Thyroid gland (tissue), 4 donors: ENCODE measurements around the gene MMEL1. TPM values are rescaled to one million over a fixed set of nuclear protein-coding genes. Genes with fewer than 3 reads are reported as not detected.

Experiments used
- DNase-seq, 2 donors: peaks; one replicate each; pipeline ENCODE4 v3.0.0-alpha.2; 2019
- H3K27ac ChIP-seq, 3 donors: fragments of 200-600 bp; sonication (generic); 1 replicate in 2 of 3; 2 replicates in 1 of 3; pipeline ENCODE4 v1.5.1; 2016 to 2019; ENCODE audit warnings: mild to moderate bottlenecking in 1 of 3, moderate library complexity in 1 of 3
- H3K27me3 ChIP-seq: fragments of 200-600 bp; sonication (generic); one replicate; pipeline ENCODE4 v1.5.1; 2019
- H3K36me3 ChIP-seq, 2 donors: fragments of 200-600 bp; sonication (generic); one replicate each; pipeline ENCODE4 v1.5.1; 2016 to 2019
- H3K4me1 ChIP-seq, 2 donors: fragments of 200-600 bp; sonication (generic); one replicate each; pipeline ENCODE4 v1.5.1; 2017 to 2019
- H3K4me3 ChIP-seq, 3 donors: fragments of 200-600 bp; sonication (generic); replicated peaks in 1 of 3; 1 replicate in 2 of 3; 2 replicates in 1 of 3; pipeline ENCODE4 v1.5.1; 2016; ENCODE audit warnings: mild to moderate bottlenecking in 1 of 3
- H3K9me3 ChIP-seq: fragments of 200-600 bp; sonication (generic); one replicate; pipeline ENCODE4 v1.5.1; 2017
- CTCF ChIP-seq, 6 experiments: fragments of 200-600 bp in 3 of 6; fragments of 450-650 bp in 3 of 6; sonication (generic) in 3 of 6; IDR thresholded peaks; one replicate each; pipeline ENCODE4 v1.5.1; 2016 to 2019; ENCODE audit warnings: antibody characterized with exemption in 6 of 6, mild to moderate bottlenecking in 2 of 6, inconsistent platforms in 1 of 6, moderate library complexity in 1 of 6
- POLR2A ChIP-seq, 2 donors: fragments of 450-650 bp; IDR thresholded peaks; one replicate each; pipeline ENCODE4 v1.6.1; 2017; ENCODE audit warnings: antibody characterized with exemption in 2 of 2, mild to moderate bottlenecking in 2 of 2, moderate library complexity in 1 of 2
- WGBS, 2 donors: methylation state at CpG; one replicate each; pipeline ENCODE4 v1.1.5; 2017; 5-methylcytosine and 5-hydroxymethylcytosine counted together
- intact Hi-C: fragments of 100-400 bp; cut with DNase I; formaldehyde crosslinking; loops from one replicate; pipeline ENCODE4 v1.15.1; 2023
- total RNA-seq, 4 donors: library from RNA; depleted of rRNA; stranded (reverse); fragments of >200 nt; gene quantifications; one replicate each; pipeline ENCODE4 v1.2.3, GENCODE V29; 2016

The MMEL1 gene
- total RNA-seq, 4 donors from 2014 or later = 0.98 to 2.5 (median 2.0) TPM; not detected in 1

DNA sequence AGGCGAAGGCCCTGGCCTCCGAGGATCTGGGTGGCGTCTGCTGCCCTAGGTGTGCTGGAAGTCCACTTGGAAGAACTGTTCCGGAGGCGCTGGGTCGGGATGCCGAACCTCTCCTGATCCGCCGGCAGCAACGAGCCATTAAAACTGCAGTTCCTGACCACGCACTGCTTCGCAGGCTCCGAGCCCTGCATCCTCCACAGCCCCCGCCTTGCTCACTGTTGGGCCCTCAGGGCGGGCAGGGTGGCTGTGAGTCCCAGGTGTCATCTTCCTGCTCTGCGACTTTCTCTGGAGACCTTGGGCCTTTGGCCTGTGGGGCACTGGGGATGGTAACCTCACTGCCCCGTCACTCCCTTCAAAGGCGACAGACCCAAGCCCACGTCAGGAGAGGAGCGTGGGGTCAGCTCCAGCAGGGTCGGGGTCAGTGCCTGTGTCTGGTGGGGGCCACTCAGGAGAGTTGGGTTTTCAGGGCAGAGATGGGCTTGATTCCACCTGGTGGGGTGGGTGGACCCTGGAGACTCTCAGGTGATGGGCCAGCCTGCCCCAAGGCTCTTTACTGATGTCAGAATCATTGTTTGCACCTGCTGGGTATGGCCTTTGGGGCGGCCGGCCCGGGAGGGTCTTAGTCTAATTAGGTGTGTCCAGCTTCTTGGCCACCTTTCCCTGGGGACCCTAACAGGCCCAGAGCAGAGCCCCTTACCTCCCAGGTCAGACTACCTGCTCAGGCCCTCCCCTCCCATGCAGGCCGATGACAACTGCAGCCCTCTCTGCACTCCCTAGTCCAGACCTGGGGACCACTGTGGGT lies 43.2 kb downstream of the MMEL1 start:
- Histone ChIP-seq H3K27ac (no peak overlapping the region), H3K27me3 (no peaks in the 10 kb centered on the region), H3K9me3 (no peaks in the 10 kb centered on the region), H3K4me3 (no peak overlapping the region), H3K4me1 (peaks cover 21 to 36% of the 10 kb centered on the region in 2 donors), H3K36me3 (no peaks in the 10 kb centered on the region)
- no peak for DNase-seq
- WGBS, 2 donors = 96% methylated on average over 14 to 20 of the region's 25 CpGs
- intact Hi-C loops = loop anchor here (5.0 kb wide), 2 partner anchors 42 to 48 kb away; no protein-coding TSS in a partner anchor
- TF ChIP-seq POLR2A (IDR thresholded peaks at IDR 0.05) (no peak), CTCF (IDR thresholded peaks at IDR 0.05) (no peak)

- Histone ChIP-seq H3K4me1 (peaks cover 25 to 37% of the 10 kb centered on the region in 2 donors), H3K4me3 (no peak overlapping the region), H3K27ac (no peak overlapping the region), H3K9me3 (no peaks in the 10 kb centered on the region), H3K27me3 (no peaks in the 10 kb centered on the region), H3K36me3 (no peaks in the 10 kb centered on the region)
- DNase-seq = no peak
- TF ChIP-seq POLR2A (IDR thresholded peaks at IDR 0.05) (no peak), CTCF (IDR thresholded peaks at IDR 0.05) (no peak)
- WGBS, 2 donors = 90 to 91% methylated on average over 8 to 21 of the region's 23 CpGs
- intact Hi-C loops = loop anchor here (5.0 kb wide), 1 partner anchor 42 kb away; no protein-coding TSS in a partner anchor
Observed at GRCh38 chr1:2588661-2589430, 44.0 kb downstream of the MMEL1 start.

DNA sequence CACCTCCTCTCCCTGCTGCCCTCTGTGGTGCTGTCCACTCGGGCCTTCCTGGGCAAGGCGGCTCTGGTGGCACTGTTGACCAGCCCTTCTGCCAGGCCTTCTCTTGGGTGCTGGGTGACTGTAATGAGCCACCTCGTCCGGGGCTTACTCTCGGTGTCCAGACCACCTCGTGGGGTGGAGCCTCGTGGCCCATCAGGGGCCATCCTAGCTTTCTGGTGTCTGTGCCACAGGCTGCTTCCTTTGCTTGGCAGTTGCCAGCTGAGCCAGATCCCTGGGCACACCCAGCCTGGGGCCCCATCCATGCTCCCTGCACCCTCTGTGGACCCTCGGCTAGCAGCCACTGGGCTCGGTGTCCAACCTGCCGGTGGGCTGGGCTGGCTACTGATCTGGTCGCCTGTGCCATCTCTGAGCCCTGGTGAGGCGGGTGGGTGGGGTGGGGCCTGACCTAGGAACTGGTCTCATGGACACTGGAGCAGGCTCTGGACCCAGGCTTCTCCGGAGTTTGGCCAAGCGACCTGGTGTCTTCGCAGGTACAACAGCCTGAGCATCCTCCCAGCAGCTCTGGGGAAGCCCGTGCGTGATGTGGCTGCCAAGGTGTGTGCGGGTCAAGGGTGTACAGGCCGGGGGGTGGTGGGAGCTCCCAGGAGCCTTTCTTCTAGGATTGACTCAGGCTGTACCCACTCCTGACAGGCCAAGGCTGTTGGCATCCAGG lies 44.8 kb downstream of the MMEL1 start:
- H3K4me3 ChIP-seq = peak overlapping the region in 1 of 3 donors; percentile 84
- intact Hi-C loops = loop anchor here (5.0 kb wide), 1 partner anchor 41 kb away; no protein-coding TSS in a partner anchor
- H3K36me3 ChIP-seq = no peaks in the 10 kb centered on the region
- no peaks in the 10 kb centered on the region for H3K9me3 ChIP-seq
- TF ChIP-seq POLR2A (IDR thresholded peaks at IDR 0.05) = no peak
- no peak overlapping the region for H3K27ac ChIP-seq
- no peak for DNase-seq
- no peaks in the 10 kb centered on the region for H3K27me3 ChIP-seq
- 57 to 87% methylated on average over 2 to 8 of the region's 19 CpGs for WGBS, 2 donors
- H3K4me1 ChIP-seq = peaks cover 25 to 35% of the 10 kb centered on the region in 2 donors

DNA sequence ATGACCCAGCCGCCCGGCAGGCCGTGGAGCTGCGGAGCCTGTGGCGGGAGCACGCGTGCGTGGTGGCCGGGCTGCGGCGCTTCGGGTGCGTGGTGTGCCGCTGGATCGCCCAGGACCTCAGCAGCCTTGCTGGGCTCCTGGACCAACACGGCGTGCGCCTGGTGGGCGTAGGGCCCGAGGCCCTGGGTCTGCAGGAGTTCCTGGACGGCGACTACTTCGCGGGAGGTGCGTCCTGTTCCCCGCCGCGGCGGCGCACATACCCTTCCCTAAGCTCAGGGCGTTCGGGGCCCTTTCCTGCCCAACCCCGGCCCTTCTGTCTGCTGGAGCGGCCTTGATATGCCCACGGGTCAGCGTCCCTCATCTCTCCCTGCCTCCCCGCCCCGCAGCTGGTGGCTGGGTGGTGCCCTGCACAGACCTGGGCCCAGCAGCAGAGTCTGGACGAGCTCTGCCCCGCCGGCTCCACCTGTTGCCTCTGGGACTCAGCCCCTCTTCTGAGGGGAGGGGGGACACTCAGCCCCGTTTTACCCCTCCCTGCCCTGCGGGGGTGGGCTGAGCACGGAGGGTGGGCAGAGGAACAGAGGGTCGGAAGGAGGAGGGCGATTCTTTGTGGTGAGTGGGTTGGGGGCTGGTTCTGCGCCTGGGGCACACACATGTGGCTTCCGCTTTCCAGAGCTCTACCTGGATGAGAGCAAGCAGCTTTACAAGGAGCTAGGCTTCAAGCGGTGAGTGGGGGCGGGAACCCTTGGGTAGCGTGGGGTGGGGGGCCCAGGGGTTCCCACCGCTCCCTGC lies 45.6 kb downstream of the MMEL1 start:
- no peak for TF ChIP-seq POLR2A (IDR thresholded peaks at IDR 0.05)
- no peak for TF ChIP-seq CTCF (IDR thresholded peaks at IDR 0.05)
- Histone ChIP-seq H3K36me3 (no peaks in the 10 kb centered on the region), H3K4me3 (peak overlapping the region in 1 of 3 donors; percentile 84), H3K4me1 (peaks cover 25 to 35% of the 10 kb centered on the region in 2 donors), H3K27me3 (no peaks in the 10 kb centered on the region), H3K27ac (peak overlapping the region in 2 of 3 donors; percentile 30 to 92), H3K9me3 (no peaks in the 10 kb centered on the region)
- WGBS, 2 donors = 13 to 39% methylated on average over 15 to 31 of the region's 52 CpGs
- intact Hi-C loops = loop anchor here (5.0 kb wide), 1 partner anchor 40 kb away; no protein-coding TSS in a partner anchor
- DNase-seq = no peak
